OCI-M2 (cell line): ENCODE results near the gene ATG13.

Experiments
- DNase-seq: peaks from one replicate; lab custom pipeline; 2025; ENCODE audit not compliant: unreplicated experiment; lab: John Stamatoyannopoulos, UW

ATG13 gene

DNA sequence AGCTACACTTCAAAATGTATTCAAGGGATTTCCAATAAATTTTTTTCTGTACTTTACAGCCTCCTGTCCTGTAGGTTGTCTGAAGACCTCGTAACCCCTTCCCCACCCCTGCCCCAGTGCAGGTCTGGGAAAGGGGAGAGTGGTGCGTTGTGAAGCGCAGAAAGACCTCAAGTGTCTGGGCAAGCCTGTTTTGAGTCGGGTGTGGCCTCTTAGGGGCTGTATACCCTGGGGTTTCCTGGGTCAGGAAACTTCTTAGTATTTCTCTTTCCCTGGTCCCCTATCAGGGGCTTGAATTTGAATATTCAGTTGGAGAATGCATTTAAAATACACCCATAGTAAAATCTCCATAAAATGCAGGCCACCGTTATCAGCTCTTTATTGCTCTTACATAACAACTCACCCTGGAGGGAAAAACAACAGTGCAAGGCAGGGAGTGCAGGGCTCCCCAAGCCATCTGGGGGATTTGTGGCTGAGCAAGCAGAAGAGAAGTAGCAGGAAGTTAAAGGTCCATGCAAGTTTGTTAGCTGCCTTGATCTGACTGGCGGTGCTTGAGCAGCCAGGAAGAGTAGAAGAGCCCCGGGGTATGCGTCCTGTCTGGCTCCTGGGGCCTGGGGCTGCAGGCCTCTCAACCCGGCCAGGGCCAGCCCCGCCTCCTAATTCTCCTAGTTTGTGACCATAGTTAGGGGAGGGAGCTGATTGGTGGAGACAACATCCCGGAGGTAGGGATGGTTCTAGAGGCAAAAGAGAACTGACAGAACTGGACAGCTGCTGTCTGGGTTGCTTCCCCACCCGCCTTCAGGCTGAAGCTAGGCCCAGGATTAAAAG lies 57.3 kb downstream of the ATG13 start:
- no peak for DNase-seq

DNA sequence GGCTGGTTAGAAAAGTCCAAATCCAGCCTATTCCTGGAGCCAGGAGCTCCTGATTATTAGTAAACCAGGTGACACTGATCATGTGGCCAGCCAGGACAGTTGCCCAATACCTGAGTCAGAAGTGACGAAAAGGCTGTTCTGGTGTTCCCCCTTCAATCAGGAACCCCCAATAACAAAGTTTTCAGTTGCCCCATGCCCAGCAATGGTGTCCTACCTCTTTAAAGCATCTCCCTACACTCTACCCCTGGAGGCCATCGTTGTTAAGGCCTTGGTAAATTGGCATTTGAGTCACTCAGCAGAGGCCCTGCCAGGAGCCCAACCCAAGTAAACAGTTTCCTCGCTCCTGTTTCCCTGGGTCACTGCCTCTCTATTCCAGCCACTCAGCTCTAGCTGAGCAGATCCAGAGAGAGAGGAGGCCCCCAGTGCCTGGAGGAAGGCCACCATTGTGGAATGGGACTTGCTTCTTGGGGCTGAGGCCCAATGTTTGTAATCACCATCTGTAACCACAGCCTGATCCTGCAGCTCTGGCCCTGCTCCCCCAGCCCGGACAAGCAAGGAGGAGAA lies 58.0 kb downstream of the ATG13 start:
- no peak for DNase-seq

DNA sequence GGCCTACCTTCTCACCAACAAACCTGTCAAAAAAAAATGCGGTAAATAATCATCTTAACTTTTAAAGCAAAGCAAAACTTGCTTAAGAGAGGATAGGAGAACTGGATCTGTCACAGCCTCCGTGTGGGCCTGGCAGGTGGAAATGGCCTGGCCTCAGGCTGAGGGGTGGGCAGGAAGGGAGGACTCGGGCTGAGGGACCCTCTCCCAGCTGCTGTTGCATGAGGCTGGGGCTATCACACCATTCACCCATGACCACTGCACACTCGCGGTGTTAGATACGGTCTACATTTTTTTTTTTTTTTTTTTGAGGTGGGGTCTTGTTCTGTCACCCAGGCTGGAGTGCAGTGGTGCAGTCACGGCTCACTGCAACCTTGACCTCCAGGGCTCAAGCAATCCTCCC lies 58.6 kb downstream of the ATG13 start:
- DNase-seq, result no peak

DNA sequence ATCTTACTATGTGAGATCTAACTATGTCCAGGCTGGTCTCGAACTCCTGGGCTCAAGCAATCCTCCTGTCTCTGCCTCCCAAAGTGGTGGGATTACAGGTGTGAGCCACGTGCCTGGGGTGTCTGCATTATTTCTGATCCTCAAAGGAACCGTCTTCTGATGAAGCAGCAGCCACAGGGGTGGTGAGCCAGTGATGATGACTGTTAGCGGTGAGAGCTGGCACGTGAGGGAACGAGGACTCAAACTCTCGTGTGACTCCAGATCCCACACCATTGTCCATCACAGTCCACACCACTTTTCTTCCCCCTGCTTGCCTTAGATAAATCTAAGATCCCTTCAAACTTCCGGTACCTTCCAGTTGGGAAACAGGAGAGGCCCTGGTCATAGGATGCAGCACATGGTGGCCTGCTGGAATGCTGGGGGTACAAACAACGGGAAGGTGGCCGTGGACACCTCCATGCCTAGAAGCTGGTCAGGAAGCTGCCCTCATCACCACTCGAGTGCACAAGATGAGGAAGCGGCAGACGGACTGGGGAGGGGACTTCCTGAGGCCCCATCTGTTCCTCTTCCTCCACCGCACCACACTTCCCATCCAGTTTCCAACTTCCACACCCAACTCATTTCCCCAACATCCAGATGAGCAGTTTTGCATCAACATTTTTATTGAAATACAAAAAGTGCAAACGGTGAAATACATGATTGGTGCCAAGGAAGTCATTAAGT lies 59.2 kb downstream of the ATG13 start:
- no peak for DNase-seq

DNA sequence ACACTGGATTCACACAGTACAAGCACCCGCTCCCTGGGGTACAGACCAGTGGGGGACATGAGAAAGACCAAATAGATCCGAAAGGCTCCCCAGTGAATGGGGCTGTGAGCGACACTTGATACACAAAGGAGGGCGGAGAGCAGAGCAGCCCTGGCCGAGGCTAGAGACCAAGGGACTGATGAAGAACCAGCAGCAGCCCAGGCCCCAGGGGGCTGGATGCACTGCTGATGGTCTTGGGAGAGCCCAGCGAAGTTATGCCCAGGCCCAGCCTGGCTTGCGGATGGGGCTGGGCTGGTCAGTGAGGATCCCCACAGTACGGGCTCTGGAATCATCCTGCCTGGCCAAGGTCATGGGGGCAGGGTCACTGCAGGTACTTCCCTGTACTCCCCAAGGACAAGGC lies 59.8 kb downstream of the ATG13 start:
- DNase-seq, result no peak

DNA sequence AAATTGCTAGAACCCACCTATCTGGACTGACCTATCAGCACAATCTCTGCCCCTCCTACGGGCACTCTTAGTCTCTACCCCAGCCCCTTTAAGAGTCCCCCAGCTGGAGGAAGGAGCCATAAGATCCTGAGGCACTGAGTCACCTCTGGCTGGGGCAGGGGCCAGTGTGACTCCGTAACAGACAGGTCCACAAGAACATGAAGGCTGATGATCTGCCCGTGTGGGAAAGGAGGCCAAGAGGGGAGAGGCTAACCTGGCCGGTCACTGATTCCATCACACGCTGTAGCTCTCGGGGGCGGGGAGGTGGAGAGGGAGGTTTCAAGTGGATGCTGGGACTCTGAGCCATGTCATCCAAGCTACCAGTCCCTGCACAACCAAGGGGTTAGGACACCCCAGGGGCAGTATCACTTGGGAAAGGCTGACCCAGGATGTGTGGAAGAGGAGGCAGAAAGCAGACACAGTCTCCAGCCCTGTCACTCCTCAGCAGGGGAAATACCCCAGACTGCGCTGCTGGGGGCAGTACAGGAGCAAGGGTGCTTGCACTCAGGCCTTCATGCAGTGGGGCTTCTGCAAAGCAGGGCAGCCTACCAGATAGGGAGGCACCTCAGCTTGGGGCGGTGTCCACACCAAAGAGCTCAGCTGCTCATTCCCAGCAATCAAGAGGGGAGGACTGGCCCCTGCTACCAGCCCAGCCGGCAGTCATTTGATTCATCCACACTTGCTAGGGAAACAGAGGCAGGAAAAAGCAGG lies 60.8 kb downstream of the ATG13 start:
- no peak for DNase-seq

DNA sequence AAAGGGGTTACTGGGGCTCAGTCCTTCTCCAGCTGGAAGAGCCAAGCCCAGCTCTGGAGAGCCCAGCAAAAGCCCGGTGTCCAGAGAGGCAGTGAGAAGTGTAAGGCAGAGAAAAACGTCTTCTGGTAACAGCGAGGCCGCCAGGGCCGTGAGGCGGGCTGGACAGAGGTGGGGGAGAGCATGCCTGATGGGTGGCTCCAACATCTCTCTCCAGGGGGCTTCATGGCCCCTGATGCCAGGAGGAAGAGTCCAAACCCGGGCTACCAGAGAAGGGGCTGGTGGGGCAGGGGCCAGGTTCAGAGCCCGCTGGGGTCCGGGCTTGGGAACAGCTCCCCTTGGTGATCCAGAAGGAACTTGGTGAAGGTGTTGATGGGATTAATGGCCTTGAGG lies 61.4 kb downstream of the ATG13 start:
- DNase-seq, result no peak

DNA sequence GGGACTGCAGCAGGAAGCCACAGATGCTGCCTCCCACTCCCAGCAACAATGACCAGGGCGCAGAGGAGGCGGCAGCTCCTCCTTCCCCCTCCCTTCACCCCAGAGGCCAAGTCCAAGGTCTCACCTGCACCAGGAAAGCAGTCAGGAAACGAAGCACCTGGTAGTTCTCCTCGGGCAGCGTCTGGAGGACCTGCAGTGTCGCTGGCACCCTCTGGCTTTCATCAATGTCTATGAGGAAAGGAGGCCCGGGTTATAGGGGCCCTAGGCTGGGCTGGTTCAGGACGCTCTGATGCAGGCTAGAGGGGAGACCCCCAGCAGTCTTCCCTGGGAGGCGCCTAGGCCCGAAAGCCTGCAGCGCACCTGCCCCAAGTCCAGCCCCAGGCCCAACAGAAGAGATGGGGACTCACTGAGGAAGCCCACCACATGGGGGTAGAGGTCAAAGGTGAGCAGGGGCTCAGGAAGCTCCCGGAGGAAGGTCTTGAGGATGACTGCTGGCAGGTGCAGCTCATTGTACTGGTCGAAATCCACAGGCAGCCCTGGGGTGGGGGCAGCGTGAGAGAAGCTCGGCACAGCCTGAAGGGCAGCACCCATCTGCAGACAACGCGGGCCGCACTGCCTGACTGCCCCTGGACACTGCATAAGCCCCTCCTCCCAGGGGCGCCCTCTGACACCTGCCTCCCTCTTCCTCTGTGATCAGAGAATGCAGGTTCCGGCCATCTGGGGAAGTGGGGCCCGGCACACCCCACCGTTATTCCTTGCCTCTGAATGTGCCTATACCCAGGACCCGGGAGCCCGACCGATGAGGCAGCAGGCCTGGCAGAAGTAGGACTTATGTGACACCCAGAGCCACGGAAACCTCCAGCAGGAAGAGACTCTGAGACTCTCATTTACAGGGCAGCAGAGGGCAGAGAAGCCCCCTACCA lies 62.1 kb downstream of the ATG13 start:
- DNase-seq, result no peak

DNA sequence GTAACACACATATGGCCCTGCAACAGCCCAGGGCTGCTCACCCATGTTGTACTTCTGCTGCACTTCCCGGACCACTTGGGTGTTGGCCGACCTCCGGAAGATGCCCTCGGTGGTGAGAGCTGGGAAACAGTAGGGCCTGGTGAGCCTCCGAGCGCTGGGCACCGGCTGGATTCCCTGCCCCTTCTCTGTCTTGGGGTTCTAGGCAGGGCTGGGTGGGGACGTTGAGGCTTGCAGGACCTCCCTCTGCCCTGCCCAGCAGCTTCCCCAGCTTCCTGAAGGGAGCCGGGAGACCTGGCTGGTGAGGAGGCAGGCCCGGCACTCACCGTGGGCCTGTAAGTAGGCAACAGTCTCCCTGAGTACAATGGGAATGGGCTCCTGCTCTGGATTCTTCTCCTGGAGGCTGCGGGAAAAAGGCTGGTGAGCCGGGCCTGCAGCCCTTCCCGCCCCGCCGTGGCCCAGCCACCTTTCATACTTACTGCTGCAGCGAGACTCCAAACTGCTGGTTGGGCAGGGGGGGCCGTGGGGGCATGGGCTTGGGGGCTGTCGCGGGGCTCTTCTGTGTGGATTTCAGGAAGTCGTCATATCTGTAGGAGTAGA lies 62.9 kb downstream of the ATG13 start:
- no peak for DNase-seq

DNA sequence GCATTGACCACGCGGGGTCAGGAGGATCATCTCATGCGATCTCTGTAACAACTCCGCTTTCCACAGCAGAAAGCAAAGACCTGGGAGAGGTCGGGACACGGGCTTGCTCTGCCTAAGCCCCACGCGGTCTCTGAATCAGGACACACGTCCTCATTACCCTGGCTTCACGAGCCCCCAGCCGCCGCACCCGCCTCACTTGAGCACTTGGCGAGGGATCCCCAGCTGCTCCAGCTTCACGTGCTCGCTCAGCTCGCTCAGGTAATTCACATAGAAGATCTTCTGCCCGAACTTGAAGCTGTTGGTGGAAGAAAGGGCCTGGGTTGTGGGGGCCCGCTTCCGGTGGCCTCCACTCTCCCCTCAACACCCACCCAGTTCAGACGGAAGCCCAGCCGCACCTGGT lies 63.5 kb downstream of the ATG13 start:
- DNase-seq, result no peak

DNA sequence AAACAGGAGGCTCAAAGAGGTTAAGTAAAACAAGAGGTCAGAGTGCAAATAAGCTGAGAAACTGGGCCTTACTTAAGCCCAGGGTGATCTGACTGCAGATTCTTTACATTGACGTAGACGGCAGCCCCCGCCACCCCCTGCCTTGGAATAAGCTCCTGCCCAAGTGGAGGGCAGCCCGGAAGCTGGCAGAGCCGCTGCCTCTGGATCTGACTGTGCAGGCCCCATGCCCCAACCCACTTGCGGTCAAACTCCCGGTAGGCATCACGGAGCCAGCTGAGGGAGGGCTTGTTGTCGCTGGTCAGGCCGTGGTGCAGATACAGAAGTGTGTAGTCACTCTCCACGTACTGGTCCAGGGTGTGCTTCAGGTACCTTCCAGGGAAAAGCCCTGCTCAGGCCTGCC lies 64.5 kb downstream of the ATG13 start:
- DNase-seq, result no peak

DNA sequence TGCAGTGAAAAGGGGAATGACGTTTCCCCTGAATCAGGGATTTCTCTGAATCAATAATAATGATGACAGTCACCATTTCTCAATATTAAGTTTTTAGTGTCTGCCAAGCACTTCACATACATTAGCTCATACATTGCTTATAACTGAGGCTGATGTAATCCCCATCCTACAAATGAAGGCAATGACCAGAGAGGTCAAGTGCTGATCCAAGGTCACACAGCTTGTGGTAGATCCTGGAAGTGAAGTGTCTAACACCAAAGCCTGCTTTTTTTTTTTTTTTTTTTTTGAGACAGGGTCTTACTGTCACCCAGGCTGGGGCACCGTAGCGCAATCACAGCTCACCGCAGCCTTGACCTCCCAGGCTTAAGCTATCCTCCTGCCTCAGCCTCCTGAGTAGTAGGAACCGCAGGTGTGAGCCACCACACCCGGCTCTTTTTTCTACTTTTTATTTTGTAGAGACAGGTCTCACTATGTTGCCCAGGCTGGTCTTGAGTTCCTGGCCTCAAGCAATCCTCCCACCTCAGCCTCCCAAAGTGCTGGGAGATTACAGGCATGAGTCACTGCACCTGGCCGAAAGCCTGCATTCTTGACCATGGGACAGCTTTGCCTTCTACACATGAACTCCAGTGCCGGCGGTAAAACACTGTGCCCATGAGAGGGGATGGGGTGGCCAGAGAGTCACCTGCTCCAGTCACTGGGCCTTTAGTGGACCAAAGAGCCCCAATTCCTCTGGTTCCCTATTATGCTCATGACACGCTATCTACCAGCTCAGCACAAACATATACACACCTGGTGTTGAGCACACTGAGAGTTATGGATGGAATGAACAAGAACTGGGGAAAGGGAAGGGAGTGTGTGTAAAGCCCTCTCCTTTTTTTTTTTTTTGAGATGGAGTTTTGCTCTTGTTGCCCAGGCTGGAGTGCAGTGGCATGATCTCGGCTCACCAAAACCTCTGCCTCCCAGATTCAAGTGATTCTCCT lies 65.7 kb downstream of the ATG13 start:
- no peak for DNase-seq

DNA sequence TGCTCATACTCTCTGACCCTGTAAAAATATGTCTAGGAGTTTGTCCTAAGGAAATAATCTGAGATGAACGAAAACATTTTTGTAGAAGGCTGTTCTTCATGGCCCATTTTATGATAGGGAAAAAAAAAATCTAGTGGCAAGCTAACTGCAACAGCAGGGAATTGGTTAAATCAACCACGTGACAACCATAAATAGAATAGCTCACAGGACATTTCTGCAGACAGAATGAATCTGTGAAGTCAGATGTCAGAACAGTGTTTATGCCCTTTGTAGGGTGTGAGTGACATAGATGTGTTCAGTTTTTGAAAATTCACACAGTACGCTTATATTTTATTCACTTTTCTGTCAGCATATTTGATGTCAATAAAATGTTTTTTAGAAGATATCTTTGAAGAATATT lies 67.0 kb downstream of the ATG13 start:
- DNase-seq, result no peak

DNA sequence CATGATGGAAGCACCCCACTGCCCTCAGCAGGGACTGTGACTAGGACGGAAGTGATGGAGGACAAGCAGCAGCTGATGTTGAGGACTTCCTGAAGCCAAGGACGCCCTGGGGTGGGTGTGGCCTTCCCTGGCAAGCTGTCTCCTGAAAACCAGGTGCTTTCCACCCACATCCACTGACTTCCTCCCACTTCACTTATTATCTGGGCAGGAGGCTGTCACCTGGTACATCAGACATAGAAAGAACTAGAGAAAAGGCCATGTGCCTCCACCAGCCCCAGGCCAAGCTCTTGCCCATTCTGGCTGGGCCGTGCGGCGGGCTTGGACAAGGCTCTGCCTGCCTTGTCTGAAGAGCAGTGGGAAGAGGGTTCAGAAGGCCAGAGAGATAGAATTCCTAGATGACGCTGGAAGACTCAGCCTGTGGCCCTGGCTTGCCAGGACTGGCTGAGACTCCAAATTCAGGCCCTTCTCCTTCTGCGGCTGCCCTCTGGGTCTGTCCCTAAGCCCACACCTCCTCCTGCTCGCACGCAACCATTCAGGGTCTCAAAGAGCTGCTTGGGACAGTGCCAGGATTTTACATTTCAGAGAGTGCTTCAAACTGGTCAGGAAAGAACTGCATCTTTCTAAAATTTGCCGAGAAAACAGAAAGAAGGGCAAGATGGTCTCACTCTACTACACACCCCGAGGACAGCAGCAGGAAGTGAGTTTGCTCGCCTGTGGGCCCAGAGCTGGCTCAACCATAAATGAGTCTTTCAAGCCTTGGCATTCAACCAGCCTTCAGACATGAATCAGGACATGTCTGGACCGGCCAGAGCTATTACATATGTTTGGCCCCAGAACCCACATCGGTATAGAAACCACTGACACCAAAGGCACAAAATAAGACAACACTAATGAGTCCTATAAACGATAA lies 69.8 kb downstream of the ATG13 start:
- DNase-seq, result no peak

DNA sequence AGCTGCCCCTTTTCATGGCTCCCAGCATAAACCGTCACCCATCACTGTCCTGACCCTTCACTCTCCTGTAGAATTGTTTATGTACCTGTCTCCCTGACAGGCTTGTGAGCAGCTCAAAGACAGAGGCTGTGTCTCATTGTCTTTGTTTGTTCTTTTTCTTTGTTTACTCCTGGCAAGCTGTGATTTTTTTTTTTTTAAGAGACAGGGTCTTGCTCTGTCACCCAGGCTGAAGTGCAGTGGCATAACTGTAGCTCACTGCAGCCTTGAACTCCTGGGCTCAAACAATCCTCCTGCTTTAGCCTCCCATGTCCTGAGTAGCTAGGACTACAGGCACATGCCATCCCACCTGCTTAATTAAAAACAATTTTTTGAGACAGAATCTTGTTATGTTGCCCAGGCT lies 73.3 kb downstream of the ATG13 start:
- DNase-seq, result no peak

DNA sequence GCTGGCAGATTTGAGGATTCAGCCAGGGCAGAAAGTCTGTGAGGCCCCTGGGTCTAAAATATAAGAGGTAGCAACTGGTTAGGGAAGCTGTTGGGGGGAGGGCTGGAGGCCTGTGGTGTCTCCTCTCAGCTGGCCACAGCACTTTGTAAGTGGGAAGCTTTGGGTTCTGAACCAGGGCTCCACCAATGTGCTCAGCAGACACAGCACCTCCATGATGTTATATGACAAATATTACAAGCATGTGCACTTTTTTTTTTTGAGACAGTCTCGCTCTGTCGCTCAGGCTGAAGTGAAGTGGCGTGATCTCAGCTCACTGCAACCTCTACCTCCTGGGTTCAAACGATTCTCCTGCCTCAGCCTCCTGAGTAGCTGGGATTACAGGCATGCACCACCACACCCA lies 75.1 kb downstream of the ATG13 start:
- DNase-seq, result no peak

DNA sequence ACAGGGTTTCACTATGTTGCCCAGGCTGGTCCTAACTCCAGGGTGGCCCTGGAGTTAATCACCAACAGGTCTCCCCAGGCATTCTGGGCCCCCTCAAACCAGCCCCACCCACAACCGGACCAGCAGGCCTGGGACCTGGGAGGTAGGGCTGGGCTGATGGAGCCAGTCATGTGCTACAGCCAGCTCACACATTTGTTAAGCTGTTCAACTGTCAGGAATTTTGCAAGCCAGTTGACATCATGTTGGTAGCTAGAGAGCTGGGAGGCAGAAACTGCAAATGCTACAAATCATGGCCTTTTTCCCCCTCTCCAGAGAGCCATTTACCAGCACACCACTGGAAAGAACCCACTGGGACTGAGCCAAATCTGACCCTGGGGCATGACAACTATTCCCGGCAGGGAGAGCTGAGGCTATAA lies 76.3 kb downstream of the ATG13 start:
- DNase-seq, result no peak

DNA sequence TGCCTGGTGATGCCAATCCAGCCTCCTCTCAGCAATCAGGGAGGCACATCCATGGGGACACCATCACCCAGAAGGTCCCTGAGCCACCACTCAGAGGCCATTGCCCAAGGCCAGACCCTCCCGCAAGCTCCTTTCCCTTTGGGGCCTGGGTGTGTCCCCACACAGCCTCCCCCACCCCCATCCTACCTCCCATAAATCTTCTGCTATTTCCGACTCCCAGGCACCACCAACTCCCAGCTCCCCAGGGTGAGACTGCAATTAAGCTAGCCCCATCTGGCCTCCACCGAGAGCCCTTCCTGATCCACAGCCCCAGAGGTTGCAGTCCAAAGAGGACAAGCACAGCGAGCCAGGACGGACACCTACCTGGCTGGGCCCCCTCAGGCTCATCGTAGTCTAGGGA lies 76.7 kb downstream of the ATG13 start:
- DNase-seq, result no peak
